Mononuclear cell (primary cell): ENCODE measurements around the gene LYRM7. TPM values are rescaled to one million over a fixed set of nuclear protein-coding genes. Genes with fewer than 3 reads are reported as not detected.
"Not testable (repeated sequence)": the region's sequence is repeated elsewhere in the genome, so short reads cannot be mapped to it uniquely, and the experiment has no call there.

Experiments
- H3K27me3 ChIP-seq: 2 replicates; pipeline ENCODE4 v1.6.0; 2011; ENCODE audit warnings: low read length, control low read depth; ENCODE audit not compliant: insufficient read depth
- H3K4me1 ChIP-seq: 2 replicates; pipeline ENCODE4 v1.5.1; 2011; ENCODE audit warnings: mild to moderate bottlenecking, low read length, control low read depth; ENCODE audit not compliant: insufficient read depth
- H3K4me3 ChIP-seq: 2 replicates; pipeline ENCODE4 v1.5.1; 2011; ENCODE audit warnings: mild to moderate bottlenecking, low read length, moderate library complexity
- H3K9me3 ChIP-seq: 2 replicates; pipeline ENCODE4 v1.5.1; 2011; ENCODE audit warnings: low read depth, mild to moderate bottlenecking, control low read depth, low read length
- total RNA-seq: library from RNA; depleted of rRNA; stranded (reverse); fragments of >200 nt; gene quantifications from one replicate; pipeline ENCODE4 v1.2.3, GENCODE V29; 2012

LYRM7 gene
- total RNA-seq: 6.7 TPM

GRCh38 chr5:131170540-131171275 lies at the start of gene LYRM7:
Gene LYRM7 (plus strand): TSS chr5:131170944. CDS start chr5:131171021, 77 bp downstream.
- Histone ChIP-seq H3K27me3 (no peaks in the 10 kb centered on the region), H3K4me3 (peak within 1 kb of the TSS; percentile 50), H3K4me1 (peaks cover 18% of the 10 kb centered on the region)

GRCh38 chr5:131127244-131127643 lies 43.5 kb upstream of the LYRM7 start:
- H3K4me1 ChIP-seq, H3K9me3 ChIP-seq, H3K4me3 ChIP-seq, H3K27me3 ChIP-seq: not testable (repeated sequence)

More at GRCh38 chr5:131170540-131171275, at the start of gene LYRM7:
- no peaks in the 10 kb centered on the region for H3K9me3 ChIP-seq

GRCh38 chr5:131129306-131129705 lies 41.4 kb upstream of the LYRM7 start:
- no peak overlapping the region for H3K4me3 ChIP-seq
- no peaks in the 10 kb centered on the region for H3K27me3 ChIP-seq
- no peaks in the 10 kb centered on the region for H3K9me3 ChIP-seq
- no peaks in the 10 kb centered on the region for H3K4me1 ChIP-seq

- not testable (repeated sequence) for H3K27me3 ChIP-seq, H3K9me3 ChIP-seq, H3K4me1 ChIP-seq, H3K4me3 ChIP-seq
Measured at GRCh38 chr5:131133091-131133490, 37.7 kb upstream of the LYRM7 start.

- not testable (repeated sequence) for H3K4me1 ChIP-seq, H3K9me3 ChIP-seq, H3K27me3 ChIP-seq, H3K4me3 ChIP-seq
Measured at GRCh38 chr5:131138406-131138805, 32.3 kb upstream of the LYRM7 start.

GRCh38 chr5:131139321-131139720 lies 31.4 kb upstream of the LYRM7 start:
- Histone ChIP-seq H3K4me1 (no peaks in the 10 kb centered on the region), H3K4me3 (no peak overlapping the region), H3K9me3 (no peaks in the 10 kb centered on the region), H3K27me3 (no peaks in the 10 kb centered on the region)

- Histone ChIP-seq H3K4me3 (no peak overlapping the region), H3K4me1 (no peaks in the 10 kb centered on the region), H3K27me3 (no peaks in the 10 kb centered on the region), H3K9me3 (no peaks in the 10 kb centered on the region)
Measured at GRCh38 chr5:131142970-131143617, 27.6 kb upstream of the LYRM7 start.

GRCh38 chr5:131147258-131147657 lies 23.5 kb upstream of the LYRM7 start:
- H3K9me3 ChIP-seq: no peaks in the 10 kb centered on the region
- H3K4me1 ChIP-seq: no peaks in the 10 kb centered on the region
- no peak overlapping the region for H3K4me3 ChIP-seq
- H3K27me3 ChIP-seq: no peaks in the 10 kb centered on the region

- Histone ChIP-seq H3K4me1 (no peaks in the 10 kb centered on the region), H3K27me3 (no peaks in the 10 kb centered on the region), H3K9me3 (no peaks in the 10 kb centered on the region), H3K4me3 (no peak overlapping the region)
Measured at GRCh38 chr5:131148835-131149234, 21.9 kb upstream of the LYRM7 start.

- H3K4me3 ChIP-seq: no peak overlapping the region
- no peaks in the 10 kb centered on the region for H3K27me3 ChIP-seq
- H3K9me3 ChIP-seq: no peaks in the 10 kb centered on the region
- H3K4me1 ChIP-seq: no peaks in the 10 kb centered on the region
Measured at GRCh38 chr5:131150408-131150807, 20.3 kb upstream of the LYRM7 start.

- Histone ChIP-seq H3K4me3 (no peak overlapping the region), H3K27me3 (no peaks in the 10 kb centered on the region), H3K4me1 (no peaks in the 10 kb centered on the region), H3K9me3 (no peaks in the 10 kb centered on the region)
Measured at GRCh38 chr5:131151216-131151615, 19.5 kb upstream of the LYRM7 start.

GRCh38 chr5:131156385-131156784 lies 14.4 kb upstream of the LYRM7 start:
- Histone ChIP-seq H3K4me3 (no peak overlapping the region), H3K9me3 (no peaks in the 10 kb centered on the region), H3K27me3 (no peaks in the 10 kb centered on the region), H3K4me1 (peaks cover 3% of the 10 kb centered on the region)

- H3K9me3 ChIP-seq: no peaks in the 10 kb centered on the region
- H3K4me1 ChIP-seq: peaks cover 3% of the 10 kb centered on the region
- no peak overlapping the region for H3K4me3 ChIP-seq
Measured at GRCh38 chr5:131156957-131157356, 13.8 kb upstream of the LYRM7 start.

GRCh38 chr5:131160134-131160533 lies 10.6 kb upstream of the LYRM7 start:
- Histone ChIP-seq H3K4me1 (peaks cover 20% of the 10 kb centered on the region), H3K4me3 (no peak overlapping the region), H3K27me3 (no peaks in the 10 kb centered on the region), H3K9me3 (no peaks in the 10 kb centered on the region)

More at GRCh38 chr5:131156957-131157356, 13.8 kb upstream of the LYRM7 start:
- no peaks in the 10 kb centered on the region for H3K27me3 ChIP-seq

- Histone ChIP-seq H3K4me1 (peaks cover 26% of the 10 kb centered on the region), H3K27me3 (no peaks in the 10 kb centered on the region), H3K9me3 (no peaks in the 10 kb centered on the region), H3K4me3 (peak overlapping the region; percentile 83)
Measured at GRCh38 chr5:131163276-131164119, 7.2 kb upstream of the LYRM7 start.
